ENCODE data around the gene SHANK1.
"Not testable (repeated sequence)": the region's sequence is repeated elsewhere in the genome, so short reads cannot be mapped to it uniquely, and the experiment has no call there.

SHANK1 gene

GRCh38 chr19:50629194-50629593 lies 90.4 kb downstream of the SHANK1 start:
- no peak for DNase-seq

- DNase-seq, result no peak
These were observed 91.1 kb downstream of the SHANK1 start for GRCh38 chr19:50628551-50628950.

- no peak for DNase-seq
These were observed 91.5 kb downstream of the SHANK1 start for GRCh38 chr19:50628146-50628545.

- DNase-seq, result no peak
These were observed 92.8 kb downstream of the SHANK1 start for GRCh38 chr19:50626795-50627194.

GRCh38 chr19:50626011-50626410 lies 93.6 kb downstream of the SHANK1 start:
- no peak for DNase-seq

GRCh38 chr19:50624949-50625600 lies 94.5 kb downstream of the SHANK1 start:
- DNase-seq, result no peak

GRCh38 chr19:50620394-50620906 lies 99.2 kb downstream of the SHANK1 start:
- not testable (repeated sequence) for DNase-seq

GRCh38 chr19:50619184-50619583 lies 100.4 kb downstream of the SHANK1 start:
- DNase-seq, result not testable (repeated sequence)

- not testable (repeated sequence) for DNase-seq
These were observed 101.2 kb downstream of the SHANK1 start for GRCh38 chr19:50618379-50618778.

GRCh38 chr19:50612504-50613404 lies 106.8 kb downstream of the SHANK1 start:
- DNase-seq, result not testable (repeated sequence)
